Right kidney (tissue), 1 donor: ENCODE results near the gene RRAD.

Source experiments
- DNase-seq: peaks from one replicate; pipeline ENCODE4 v3.0.0-alpha.2; 2016

Gene RRAD

DNA sequence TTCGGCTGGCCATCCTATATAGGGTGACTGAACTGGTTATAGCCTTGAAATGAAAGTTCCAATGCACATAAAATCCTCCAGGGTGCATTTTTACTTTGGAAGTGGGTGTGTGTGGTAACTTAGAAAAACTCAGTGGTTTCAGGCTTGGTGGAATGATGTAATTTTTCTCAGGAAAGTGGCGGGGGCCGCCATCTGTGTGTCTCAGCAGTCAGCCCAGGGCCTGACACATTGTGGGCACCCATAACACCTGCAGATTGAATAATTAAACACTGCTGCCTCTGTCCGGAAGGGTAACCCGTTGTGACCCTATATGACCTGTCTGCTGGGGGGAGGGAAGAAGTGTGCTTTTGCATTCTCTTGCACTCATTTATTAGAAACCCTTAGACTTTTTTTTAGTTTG lies 47.3 kb downstream of the RRAD start:
- no peak for DNase-seq

GRCh38 chr16:66874079-66874775 lies 51.1 kb downstream of the RRAD start:
- no peak for DNase-seq

DNA sequence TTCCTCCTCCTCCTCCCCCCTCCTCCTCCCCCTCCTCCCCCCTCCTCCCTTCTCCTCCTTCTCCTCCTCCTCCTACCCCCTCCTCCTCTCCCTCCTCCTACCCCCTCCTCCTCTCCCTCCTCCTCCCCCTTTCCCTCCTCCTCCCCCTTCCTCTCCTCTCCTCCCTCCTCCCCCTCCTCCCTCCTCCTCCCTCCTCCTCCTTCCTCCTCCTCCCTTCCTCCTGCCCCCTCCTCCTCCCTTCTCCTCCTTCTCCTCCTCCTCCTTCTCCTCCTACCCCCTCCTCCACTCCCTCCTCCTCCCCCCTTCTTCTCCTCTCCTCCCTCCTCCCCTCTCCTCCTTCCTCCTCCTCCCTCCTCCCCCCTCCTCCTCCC lies 51.7 kb downstream of the RRAD start:
- no peak for DNase-seq

DNA sequence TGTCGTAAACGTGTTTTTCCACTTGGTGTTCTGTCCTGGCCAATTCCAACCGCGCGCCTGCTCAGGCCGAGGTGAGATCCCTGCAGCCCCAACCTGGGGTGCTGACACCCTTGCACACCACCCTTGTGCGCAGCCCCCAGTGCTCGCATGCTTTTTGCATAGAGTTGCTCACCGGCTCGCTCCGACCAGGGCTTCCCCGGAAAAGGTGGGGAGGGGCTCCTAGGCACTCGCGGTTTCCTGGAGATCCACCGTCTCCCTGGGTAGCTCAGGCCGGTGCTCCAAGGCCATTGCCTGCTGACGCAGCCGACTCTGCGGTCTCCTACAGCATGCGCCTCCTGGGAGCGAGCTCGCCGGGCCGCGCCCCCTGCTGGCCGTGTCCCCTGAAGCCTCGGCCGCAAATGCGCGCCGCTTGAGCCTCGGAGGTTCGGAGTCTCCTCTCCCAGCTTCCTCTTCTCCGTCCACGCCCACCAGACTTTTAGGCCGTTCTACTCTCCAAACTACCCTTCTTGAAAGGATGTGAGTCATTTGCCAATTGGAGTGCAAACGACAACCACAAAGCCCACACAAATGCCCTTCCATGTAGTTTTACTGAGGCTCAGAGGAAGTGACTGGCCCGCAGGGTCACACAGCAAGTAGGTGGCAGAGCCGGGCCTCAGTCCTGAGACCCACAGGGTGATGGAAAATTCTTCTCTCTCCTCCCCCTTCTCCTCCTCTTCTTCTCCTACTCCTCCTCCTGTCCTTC lies 52.2 kb downstream of the RRAD start:
- peak; percentile 78 for DNase-seq

GRCh38 chr16:66872559-66872942 lies 52.8 kb downstream of the RRAD start:
- DNase-seq, result no peak

DNA sequence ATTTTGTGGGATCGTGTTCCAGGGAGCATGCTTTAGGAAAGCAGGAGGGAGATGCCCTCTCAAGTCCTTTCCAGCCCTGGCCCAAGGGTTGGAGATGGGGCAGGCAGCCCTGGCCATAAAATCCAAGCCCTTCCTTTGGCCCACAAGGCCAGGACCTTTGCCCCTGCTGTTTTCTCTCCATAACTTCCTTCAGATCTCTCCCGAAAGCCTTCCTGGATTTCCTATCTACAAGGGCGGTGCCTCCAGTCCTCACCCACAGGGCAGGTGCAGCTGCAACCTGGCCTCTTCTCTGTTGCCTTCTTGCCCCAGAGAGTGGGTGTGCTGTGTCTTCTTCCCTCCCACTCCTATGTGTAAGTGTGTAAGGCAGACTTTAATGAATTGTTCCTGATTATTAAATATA lies 53.5 kb downstream of the RRAD start:
- no peak for DNase-seq
